ENCODE measurements around the gene AHCY. TPM values are rescaled to one million over a fixed set of nuclear protein-coding genes. Genes with fewer than 3 reads are reported as not detected.
"Not testable (repeated sequence)": the region's sequence is repeated elsewhere in the genome, so short reads cannot be mapped to it uniquely, and the experiment has no call there.

The AHCY gene
- total RNA-seq (2012; rRNA removed), result 145 and 147 TPM in 2 replicates

GRCh38 chr20:34302723-34303533 is at the start of gene AHCY:
AHCY (minus strand) TSS chr20:34303355; CDS start chr20:34303270, 85 bp downstream.
- Histone ChIP-seq H3K9me3 (replicated peaks; ENCODE audit: low read length) (no peaks in the 10 kb centered on the region), H3K4me1 (ENCODE audit: control insufficient read depth, insufficient read depth, low read length) (peaks cover 19% of the 10 kb centered on the region), H3K27me3 (ENCODE audit: control insufficient read depth, insufficient read depth, low read length) (no peaks in the 10 kb centered on the region), H3K36me3 (ENCODE audit: insufficient read depth, low read length) (no peaks in the 10 kb centered on the region), H3K4me3 (ENCODE audit: low read length) (peak within 1 kb of the TSS; percentile 100), H3K4me2 (ENCODE audit: low read length) (peak within 1 kb of the TSS; percentile 99), H3K9ac (ENCODE audit: low read depth, low read length) (peak within 1 kb of the TSS; percentile 98)

- Histone ChIP-seq H3K4me2 (ENCODE audit: low read length) (no peak overlapping the region), H3K4me3 (ENCODE audit: low read length) (no peak overlapping the region), H3K9me3 (replicated peaks; ENCODE audit: low read length) (no peaks in the 10 kb centered on the region), H3K9ac (ENCODE audit: low read depth, low read length) (no peak overlapping the region), H3K4me1 (ENCODE audit: control insufficient read depth, insufficient read depth, low read length) (peaks cover 10% of the 10 kb centered on the region), H3K36me3 (ENCODE audit: insufficient read depth, low read length) (no peaks in the 10 kb centered on the region), H3K27me3 (ENCODE audit: control insufficient read depth, insufficient read depth, low read length) (no peaks in the 10 kb centered on the region)
Measured at GRCh38 chr20:34350095-34350494, 46.9 kb upstream of the AHCY start.

GRCh38 chr20:34347571-34347970 is 44.4 kb upstream of the AHCY start:
- Histone ChIP-seq H3K36me3 (ENCODE audit: insufficient read depth, low read length) (no peaks in the 10 kb centered on the region), H3K4me3 (ENCODE audit: low read length) (no peak overlapping the region), H3K9ac (ENCODE audit: low read depth, low read length) (no peak overlapping the region), H3K27me3 (ENCODE audit: control insufficient read depth, insufficient read depth, low read length) (no peaks in the 10 kb centered on the region), H3K4me1 (ENCODE audit: control insufficient read depth, insufficient read depth, low read length) (peaks cover 10% of the 10 kb centered on the region), H3K4me2 (ENCODE audit: low read length) (no peak overlapping the region), H3K9me3 (replicated peaks; ENCODE audit: low read length) (no peaks in the 10 kb centered on the region)

- not testable (repeated sequence) for H3K9ac ChIP-seq (ENCODE audit: low read depth, low read length); H3K4me2 ChIP-seq (ENCODE audit: low read length); H3K27me3 ChIP-seq (ENCODE audit: control insufficient read depth, insufficient read depth, low read length); H3K36me3 ChIP-seq (ENCODE audit: insufficient read depth, low read length); H3K9me3 ChIP-seq (replicated peaks; ENCODE audit: low read length); H3K4me3 ChIP-seq (ENCODE audit: low read length)
- peaks cover 10% of the 10 kb centered on the region for H3K4me1 ChIP-seq (ENCODE audit: control insufficient read depth, insufficient read depth, low read length)
Measured at GRCh38 chr20:34346533-34346865, 43.3 kb upstream of the AHCY start.

GRCh38 chr20:34345839-34346532 is 42.8 kb upstream of the AHCY start:
- H3K9me3 ChIP-seq (replicated peaks; ENCODE audit: low read length); H3K36me3 ChIP-seq (ENCODE audit: insufficient read depth, low read length); H3K4me3 ChIP-seq (ENCODE audit: low read length); H3K4me2 ChIP-seq (ENCODE audit: low read length); H3K9ac ChIP-seq (ENCODE audit: low read depth, low read length); H3K27me3 ChIP-seq (ENCODE audit: control insufficient read depth, insufficient read depth, low read length): not testable (repeated sequence)
- peaks cover 10% of the 10 kb centered on the region for H3K4me1 ChIP-seq (ENCODE audit: control insufficient read depth, insufficient read depth, low read length)

- Histone ChIP-seq H3K4me2 (ENCODE audit: low read length) (no peak overlapping the region), H3K9ac (ENCODE audit: low read depth, low read length) (no peak overlapping the region), H3K4me1 (ENCODE audit: control insufficient read depth, insufficient read depth, low read length) (peaks cover 10% of the 10 kb centered on the region), H3K36me3 (ENCODE audit: insufficient read depth, low read length) (no peaks in the 10 kb centered on the region), H3K9me3 (replicated peaks; ENCODE audit: low read length) (no peaks in the 10 kb centered on the region), H3K27me3 (ENCODE audit: control insufficient read depth, insufficient read depth, low read length) (no peaks in the 10 kb centered on the region), H3K4me3 (ENCODE audit: low read length) (no peak overlapping the region)
Measured at GRCh38 chr20:34345402-34345736, 42.2 kb upstream of the AHCY start.

GRCh38 chr20:34344238-34344637 is 41.1 kb upstream of the AHCY start:
- peaks cover 5% of the 10 kb centered on the region for H3K4me1 ChIP-seq (ENCODE audit: control insufficient read depth, insufficient read depth, low read length)
- H3K4me2 ChIP-seq (ENCODE audit: low read length), result no peak overlapping the region
- H3K36me3 ChIP-seq (ENCODE audit: insufficient read depth, low read length), result no peaks in the 10 kb centered on the region
- H3K9ac ChIP-seq (ENCODE audit: low read depth, low read length), result no peak overlapping the region
- H3K27me3 ChIP-seq (ENCODE audit: control insufficient read depth, insufficient read depth, low read length), result no peaks in the 10 kb centered on the region
- H3K4me3 ChIP-seq (ENCODE audit: low read length), result no peak overlapping the region
- no peaks in the 10 kb centered on the region for H3K9me3 ChIP-seq (replicated peaks; ENCODE audit: low read length)

GRCh38 chr20:34343458-34344211 is 40.5 kb upstream of the AHCY start:
- Histone ChIP-seq H3K9me3 (replicated peaks; ENCODE audit: low read length) (no peaks in the 10 kb centered on the region), H3K27me3 (ENCODE audit: control insufficient read depth, insufficient read depth, low read length) (no peaks in the 10 kb centered on the region), H3K4me1 (ENCODE audit: control insufficient read depth, insufficient read depth, low read length) (no peaks in the 10 kb centered on the region), H3K4me2 (ENCODE audit: low read length) (no peak overlapping the region), H3K4me3 (ENCODE audit: low read length) (no peak overlapping the region), H3K36me3 (ENCODE audit: insufficient read depth, low read length) (no peaks in the 10 kb centered on the region), H3K9ac (ENCODE audit: low read depth, low read length) (no peak overlapping the region)

- H3K36me3 ChIP-seq (ENCODE audit: insufficient read depth, low read length); H3K27me3 ChIP-seq (ENCODE audit: control insufficient read depth, insufficient read depth, low read length); H3K9me3 ChIP-seq (replicated peaks; ENCODE audit: low read length); H3K4me3 ChIP-seq (ENCODE audit: low read length); H3K9ac ChIP-seq (ENCODE audit: low read depth, low read length); H3K4me1 ChIP-seq (ENCODE audit: control insufficient read depth, insufficient read depth, low read length); H3K4me2 ChIP-seq (ENCODE audit: low read length): not testable (repeated sequence)
Measured at GRCh38 chr20:34341199-34341598, 38.0 kb upstream of the AHCY start.

GRCh38 chr20:34340726-34341125 is 37.6 kb upstream of the AHCY start:
- not testable (repeated sequence) for H3K4me2 ChIP-seq (ENCODE audit: low read length); H3K9me3 ChIP-seq (replicated peaks; ENCODE audit: low read length); H3K4me3 ChIP-seq (ENCODE audit: low read length); H3K36me3 ChIP-seq (ENCODE audit: insufficient read depth, low read length); H3K4me1 ChIP-seq (ENCODE audit: control insufficient read depth, insufficient read depth, low read length); H3K9ac ChIP-seq (ENCODE audit: low read depth, low read length); H3K27me3 ChIP-seq (ENCODE audit: control insufficient read depth, insufficient read depth, low read length)

- Histone ChIP-seq H3K27me3 (ENCODE audit: control insufficient read depth, insufficient read depth, low read length) (no peaks in the 10 kb centered on the region), H3K4me3 (ENCODE audit: low read length) (no peak overlapping the region), H3K9ac (ENCODE audit: low read depth, low read length) (no peak overlapping the region), H3K4me1 (ENCODE audit: control insufficient read depth, insufficient read depth, low read length) (peaks cover 6% of the 10 kb centered on the region), H3K9me3 (replicated peaks; ENCODE audit: low read length) (no peaks in the 10 kb centered on the region), H3K4me2 (ENCODE audit: low read length) (no peak overlapping the region), H3K36me3 (ENCODE audit: insufficient read depth, low read length) (no peaks in the 10 kb centered on the region)
Measured at GRCh38 chr20:34337982-34338726, 35.0 kb upstream of the AHCY start.
